Ectodermal cell (in vitro differentiated cells): ENCODE data around the gene GPD1L.

Source experiments
- H3K27ac ChIP-seq: 2 replicates; pipeline ENCODE4 v1.7.0; 2013; ENCODE audit warnings: mild to moderate bottlenecking, low read depth, low read length; ENCODE audit not compliant: insufficient read depth, poor library complexity, severe bottlenecking
- H3K27me3 ChIP-seq: 2 replicates; pipeline ENCODE4 v1.7.0; 2013; ENCODE audit warnings: mild to moderate bottlenecking, low read length; ENCODE audit not compliant: insufficient read depth, control insufficient read depth, poor library complexity, severe bottlenecking
- H3K36me3 ChIP-seq: one replicate; pipeline ENCODE4 v1.7.0; 2013; ENCODE audit warnings: low read length; ENCODE audit not compliant: control insufficient read depth, insufficient read depth
- H3K4me1 ChIP-seq: one replicate; pipeline ENCODE4 v1.7.0; 2013; ENCODE audit warnings: low read length; ENCODE audit not compliant: control insufficient read depth, insufficient read depth
- H3K4me3 ChIP-seq: 2 replicates; pipeline ENCODE4 v1.7.0; 2013; ENCODE audit warnings: low read depth, low read length, control low read depth; ENCODE audit not compliant: insufficient read depth
- H3K9me3 ChIP-seq: 2 replicates; pipeline ENCODE4 v1.7.0; 2013; ENCODE audit warnings: mild to moderate bottlenecking, low read length, moderate library complexity; ENCODE audit not compliant: control insufficient read depth
- WGBS, 2 experiments: methylation state at CpG; one replicate each; pipeline ENCODE4 v1.1.7; 2013; ENCODE audit warnings: missing lambda C conversion rate in 2 of 2; 5-methylcytosine and 5-hydroxymethylcytosine counted together

Gene GPD1L

GRCh38 chr3:32132121-32132520 lies 25.7 kb downstream of the GPD1L start:
- Histone ChIP-seq H3K4me3 (no peak overlapping the region), H3K36me3 (no peaks in the 10 kb centered on the region), H3K27ac (no peak overlapping the region), H3K9me3 (no peaks in the 10 kb centered on the region), H3K27me3 (no peaks in the 10 kb centered on the region), H3K4me1 (peaks cover 5% of the 10 kb centered on the region)

- Histone ChIP-seq H3K4me1 (peaks cover 8% of the 10 kb centered on the region), H3K4me3 (no peak overlapping the region), H3K27me3 (no peaks in the 10 kb centered on the region), H3K27ac (no peak overlapping the region), H3K9me3 (no peaks in the 10 kb centered on the region), H3K36me3 (no peaks in the 10 kb centered on the region)
- WGBS, 2 experiments: 89 to 90% methylated on average over 2 of the region's 2 CpGs
Measured at GRCh38 chr3:32132706-32133105, 26.3 kb downstream of the GPD1L start.

GRCh38 chr3:32136703-32137102 lies 30.3 kb downstream of the GPD1L start:
- H3K4me1 ChIP-seq: peaks cover 14% of the 10 kb centered on the region
- H3K27me3 ChIP-seq: no peaks in the 10 kb centered on the region
- H3K27ac ChIP-seq: no peak overlapping the region
- H3K9me3 ChIP-seq: no peaks in the 10 kb centered on the region
- H3K36me3 ChIP-seq: no peaks in the 10 kb centered on the region
- no peak overlapping the region for H3K4me3 ChIP-seq
- WGBS, 2 experiments: 88 to 100% methylated on average over 1 of the region's 1 CpG

GRCh38 chr3:32137870-32138269 lies 31.4 kb downstream of the GPD1L start:
- 40% methylated on average over 4 of the region's 4 CpGs for WGBS, 2 experiments
- H3K4me3 ChIP-seq: no peak overlapping the region
- H3K27ac ChIP-seq: peak overlapping the region; percentile 17
- no peaks in the 10 kb centered on the region for H3K9me3 ChIP-seq
- no peaks in the 10 kb centered on the region for H3K27me3 ChIP-seq
- no peaks in the 10 kb centered on the region for H3K36me3 ChIP-seq
- peaks cover 14% of the 10 kb centered on the region for H3K4me1 ChIP-seq

GRCh38 chr3:32138545-32139104 lies 32.2 kb downstream of the GPD1L start:
- WGBS, 2 experiments: 88 to 92% methylated on average over 8 of the region's 8 CpGs
- H3K4me3 ChIP-seq: no peak overlapping the region
- no peaks in the 10 kb centered on the region for H3K27me3 ChIP-seq
- H3K27ac ChIP-seq: no peak overlapping the region
- peaks cover 14% of the 10 kb centered on the region for H3K4me1 ChIP-seq
- no peaks in the 10 kb centered on the region for H3K9me3 ChIP-seq
- no peaks in the 10 kb centered on the region for H3K36me3 ChIP-seq

GRCh38 chr3:32140943-32141342 lies 34.5 kb downstream of the GPD1L start:
- H3K36me3 ChIP-seq: no peaks in the 10 kb centered on the region
- H3K4me3 ChIP-seq: no peak overlapping the region
- peaks cover 11% of the 10 kb centered on the region for H3K4me1 ChIP-seq
- no peak overlapping the region for H3K27ac ChIP-seq
- H3K27me3 ChIP-seq: no peaks in the 10 kb centered on the region
- 93 to 96% methylated on average over 3 to 4 of the region's 5 CpGs for WGBS, 2 experiments
- H3K9me3 ChIP-seq: no peaks in the 10 kb centered on the region

- Histone ChIP-seq H3K4me3 (no peak overlapping the region), H3K4me1 (peaks cover 8% of the 10 kb centered on the region), H3K27me3 (no peaks in the 10 kb centered on the region), H3K36me3 (no peaks in the 10 kb centered on the region), H3K27ac (no peak overlapping the region), H3K9me3 (no peaks in the 10 kb centered on the region)
- WGBS, 2 experiments: 81 to 83% methylated on average over 11 of the region's 11 CpGs
Measured at GRCh38 chr3:32143849-32144757, 37.7 kb downstream of the GPD1L start.

GRCh38 chr3:32146746-32147211 lies 40.4 kb downstream of the GPD1L start:
- H3K36me3 ChIP-seq: no peaks in the 10 kb centered on the region
- H3K27ac ChIP-seq: no peak overlapping the region
- H3K9me3 ChIP-seq: no peaks in the 10 kb centered on the region
- peaks cover 8% of the 10 kb centered on the region for H3K4me1 ChIP-seq
- H3K4me3 ChIP-seq: no peak overlapping the region
- H3K27me3 ChIP-seq: no peaks in the 10 kb centered on the region
- WGBS, 2 experiments: 74 to 76% methylated on average over 3 of the region's 3 CpGs

- no peaks in the 10 kb centered on the region for H3K9me3 ChIP-seq
- no peak overlapping the region for H3K27ac ChIP-seq
- WGBS, 2 experiments: 71 to 72% methylated on average over 1 of the region's 1 CpG
- peaks cover 8% of the 10 kb centered on the region for H3K4me1 ChIP-seq
- H3K4me3 ChIP-seq: no peak overlapping the region
- H3K36me3 ChIP-seq: no peaks in the 10 kb centered on the region
- H3K27me3 ChIP-seq: no peaks in the 10 kb centered on the region
Measured at GRCh38 chr3:32147509-32147908, 41.1 kb downstream of the GPD1L start.

GRCh38 chr3:32147933-32148332 lies 41.5 kb downstream of the GPD1L start:
- no peak overlapping the region for H3K4me3 ChIP-seq
- no peak overlapping the region for H3K27ac ChIP-seq
- no peaks in the 10 kb centered on the region for H3K9me3 ChIP-seq
- 50 to 55% methylated on average over 2 to 3 of the region's 3 CpGs for WGBS, 2 experiments
- no peaks in the 10 kb centered on the region for H3K27me3 ChIP-seq
- H3K36me3 ChIP-seq: no peaks in the 10 kb centered on the region
- peaks cover 8% of the 10 kb centered on the region for H3K4me1 ChIP-seq
